Stomach (tissue), 4 donors: Measurements from ENCODE around the gene GOLGA6A.
"Not testable (repeated sequence)": the region's sequence is repeated elsewhere in the genome, so short reads cannot be mapped to it uniquely, and the experiment has no call there.

ENCODE experiments used
- POLR2A ChIP-seq, 4 donors: fragments of 450-650 bp; IDR thresholded peaks; one replicate each; pipeline ENCODE4 v1.6.1; 2016; ENCODE audit warnings: antibody characterized with exemption in 4 of 4, control low read depth in 2 of 4, mild to moderate bottlenecking in 1 of 4, moderate library complexity in 1 of 4
- POLR2AphosphoS5 ChIP-seq, 3 donors: sonication (generic); formaldehyde crosslinking; IDR thresholded peaks; one replicate each; pipeline ENCODE4 v1.6.1; 2016; ENCODE audit warnings: antibody characterized with exemption in 3 of 3
- TF ChIP-seq, protein P1 (sequence below), 7 experiments: fragments of 450-650 bp in 4 of 7; fragments of 200-600 bp in 3 of 7; sonication (generic) in 3 of 7; IDR thresholded peaks; one replicate each; pipeline ENCODE4 v1.5.1; 2016 to 2019; ENCODE audit warnings: antibody characterized with exemption in 7 of 7, control low read depth in 2 of 7, mild to moderate bottlenecking in 1 of 7

DNA sequence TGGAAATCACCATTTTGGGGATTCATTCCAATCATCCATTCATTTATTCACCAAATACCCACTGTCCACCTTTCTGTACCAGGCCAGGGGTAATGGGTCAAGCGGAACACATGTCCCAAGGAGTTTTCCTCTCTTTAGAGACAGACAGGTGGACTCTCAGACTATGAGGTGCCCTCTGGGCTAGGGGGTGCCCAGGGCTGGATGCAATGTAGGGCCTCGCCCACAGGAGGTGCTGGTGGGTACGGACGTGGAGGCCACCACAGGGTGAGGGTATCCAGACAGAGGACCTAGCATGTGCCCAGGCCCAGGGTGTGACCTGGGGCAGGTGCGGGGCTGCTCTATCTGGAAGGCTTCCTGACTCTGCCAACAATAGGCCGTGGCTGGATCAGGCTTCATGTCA is 26.3 kb upstream of the GOLGA6A start:
- TF ChIP-seq, protein P1, sequence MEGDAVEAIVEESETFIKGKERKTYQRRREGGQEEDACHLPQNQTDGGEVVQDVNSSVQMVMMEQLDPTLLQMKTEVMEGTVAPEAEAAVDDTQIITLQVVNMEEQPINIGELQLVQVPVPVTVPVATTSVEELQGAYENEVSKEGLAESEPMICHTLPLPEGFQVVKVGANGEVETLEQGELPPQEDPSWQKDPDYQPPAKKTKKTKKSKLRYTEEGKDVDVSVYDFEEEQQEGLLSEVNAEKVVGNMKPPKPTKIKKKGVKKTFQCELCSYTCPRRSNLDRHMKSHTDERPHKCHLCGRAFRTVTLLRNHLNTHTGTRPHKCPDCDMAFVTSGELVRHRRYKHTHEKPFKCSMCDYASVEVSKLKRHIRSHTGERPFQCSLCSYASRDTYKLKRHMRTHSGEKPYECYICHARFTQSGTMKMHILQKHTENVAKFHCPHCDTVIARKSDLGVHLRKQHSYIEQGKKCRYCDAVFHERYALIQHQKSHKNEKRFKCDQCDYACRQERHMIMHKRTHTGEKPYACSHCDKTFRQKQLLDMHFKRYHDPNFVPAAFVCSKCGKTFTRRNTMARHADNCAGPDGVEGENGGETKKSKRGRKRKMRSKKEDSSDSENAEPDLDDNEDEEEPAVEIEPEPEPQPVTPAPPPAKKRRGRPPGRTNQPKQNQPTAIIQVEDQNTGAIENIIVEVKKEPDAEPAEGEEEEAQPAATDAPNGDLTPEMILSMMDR (IDR thresholded peaks at IDR 0.05): not testable (repeated sequence)
- TF ChIP-seq POLR2AphosphoS5, POLR2A (IDR thresholded peaks at IDR 0.05): not testable (repeated sequence)
